Stimulated activated CD4-positive, alpha-beta T cell treated with anti-CD3 and anti-CD28 coated beads, TNF-alpha, amount 100 ng/mL, for 24 hours (primary cell): ENCODE measurements around the gene PMM1.
A peak's percentile ranks its signal among the peaks of the same experiment; 100 is the strongest.
"Not testable (repeated sequence)": the region's sequence is repeated elsewhere in the genome, so short reads cannot be mapped to it uniquely, and the experiment has no call there.

Experiments
- DNase-seq, 3 experiments: peaks; one replicate each; pipeline ENCODE4 v3.0.0-alpha.2; 2020; ENCODE audit warnings: low read depth in 3 of 3

Gene PMM1

GRCh38 chr22:41596776-41597634 lies 7.4 kb upstream of the PMM1 start:
- peak in 1 of 3 experiments; percentile 32 for DNase-seq

- DNase-seq = no peak
These were observed 6.1 kb upstream of the PMM1 start for GRCh38 chr22:41595703-41596102.

GRCh38 chr22:41593336-41593960 lies 3.8 kb upstream of the PMM1 start:
- not testable (repeated sequence) for DNase-seq

GRCh38 chr22:41587347-41587723 lies 2.3 kb downstream of the PMM1 start:
- no peak for DNase-seq

- DNase-seq = no peak
These were observed 3.7 kb downstream of the PMM1 start for GRCh38 chr22:41585898-41586297.

GRCh38 chr22:41584881-41585280 lies 4.8 kb downstream of the PMM1 start:
- no peak for DNase-seq

- DNase-seq = no peak
These were observed 6.9 kb downstream of the PMM1 start for GRCh38 chr22:41582694-41583093.

GRCh38 chr22:41579997-41580355 lies 9.7 kb downstream of the PMM1 start:
- no peak for DNase-seq

GRCh38 chr22:41579297-41579996 lies 10.2 kb downstream of the PMM1 start:
- no peak for DNase-seq

- DNase-seq = no peak
These were observed 10.8 kb downstream of the PMM1 start for GRCh38 chr22:41578818-41579217.

- no peak for DNase-seq
These were observed 11.5 kb downstream of the PMM1 start for GRCh38 chr22:41578114-41578513.

- DNase-seq = peak in 1 of 3 experiments; percentile 19
These were observed 12.8 kb downstream of the PMM1 start for GRCh38 chr22:41576877-41577276.

GRCh38 chr22:41575533-41575932 lies 14.1 kb downstream of the PMM1 start:
- no peak for DNase-seq

GRCh38 chr22:41574847-41575381 lies 14.7 kb downstream of the PMM1 start:
- no peak for DNase-seq

- DNase-seq = no peak
These were observed 16.0 kb downstream of the PMM1 start for GRCh38 chr22:41573677-41574076.

GRCh38 chr22:41572305-41572704 lies 17.3 kb downstream of the PMM1 start:
- not testable (repeated sequence) for DNase-seq

- no peak for DNase-seq
These were observed 17.9 kb downstream of the PMM1 start for GRCh38 chr22:41571786-41572185.

- no peak for DNase-seq
These were observed 19.4 kb downstream of the PMM1 start for GRCh38 chr22:41570221-41570620.

GRCh38 chr22:41568811-41569210 lies 20.8 kb downstream of the PMM1 start:
- no peak for DNase-seq

- no peak for DNase-seq
These were observed 22.2 kb downstream of the PMM1 start for GRCh38 chr22:41567512-41567768.

GRCh38 chr22:41565403-41566054 lies 24.1 kb downstream of the PMM1 start:
- peak in 1 of 3 experiments; percentile 13 for DNase-seq

- no peak for DNase-seq
These were observed 25.1 kb downstream of the PMM1 start for GRCh38 chr22:41564563-41564962.
